Measurements from ENCODE around the gene CCK.

The CCK gene

GRCh38 chr3:42267878-42268277 is 1.9 kb upstream of the CCK start:
- no peak for DNase-seq (ENCODE audit: low spot score)

GRCh38 chr3:42265059-42265991 is 660 bp downstream of the CCK start:
- DNase-seq (ENCODE audit: low spot score): no peak

DNA sequence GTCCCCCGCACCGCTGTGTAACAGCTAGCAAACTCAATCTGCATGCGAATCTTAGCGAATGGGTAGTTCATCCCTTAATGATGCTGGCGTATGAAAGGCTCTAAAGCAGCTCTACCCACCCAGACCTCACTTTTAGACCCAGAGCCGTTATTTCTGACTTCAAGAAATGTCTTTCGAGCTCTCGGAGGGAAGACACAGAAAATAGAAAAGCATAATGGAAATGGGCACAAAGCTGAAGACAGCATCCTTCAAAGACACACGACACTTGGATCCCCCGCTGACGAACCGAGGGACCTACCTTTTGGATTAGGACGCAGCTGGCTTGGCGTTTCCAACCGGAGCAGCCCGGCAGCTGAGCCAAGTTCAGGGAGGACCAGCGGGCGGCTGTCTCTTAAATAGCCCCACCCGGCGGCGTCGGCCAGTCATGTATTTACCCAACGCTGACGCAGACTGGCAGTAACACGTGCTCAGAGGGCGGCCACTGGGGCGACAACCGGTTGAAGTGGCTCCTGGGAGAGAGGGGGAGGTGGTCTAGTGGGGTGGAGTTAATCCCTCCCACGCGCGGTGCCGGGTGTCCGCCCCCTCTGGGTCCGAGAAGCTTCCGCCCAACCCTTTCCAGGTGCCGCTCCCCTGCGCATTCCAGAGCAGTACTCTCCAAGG is 1.5 kb downstream of the CCK start:
- DNase-seq (ENCODE audit: low spot score): no peak

DNA sequence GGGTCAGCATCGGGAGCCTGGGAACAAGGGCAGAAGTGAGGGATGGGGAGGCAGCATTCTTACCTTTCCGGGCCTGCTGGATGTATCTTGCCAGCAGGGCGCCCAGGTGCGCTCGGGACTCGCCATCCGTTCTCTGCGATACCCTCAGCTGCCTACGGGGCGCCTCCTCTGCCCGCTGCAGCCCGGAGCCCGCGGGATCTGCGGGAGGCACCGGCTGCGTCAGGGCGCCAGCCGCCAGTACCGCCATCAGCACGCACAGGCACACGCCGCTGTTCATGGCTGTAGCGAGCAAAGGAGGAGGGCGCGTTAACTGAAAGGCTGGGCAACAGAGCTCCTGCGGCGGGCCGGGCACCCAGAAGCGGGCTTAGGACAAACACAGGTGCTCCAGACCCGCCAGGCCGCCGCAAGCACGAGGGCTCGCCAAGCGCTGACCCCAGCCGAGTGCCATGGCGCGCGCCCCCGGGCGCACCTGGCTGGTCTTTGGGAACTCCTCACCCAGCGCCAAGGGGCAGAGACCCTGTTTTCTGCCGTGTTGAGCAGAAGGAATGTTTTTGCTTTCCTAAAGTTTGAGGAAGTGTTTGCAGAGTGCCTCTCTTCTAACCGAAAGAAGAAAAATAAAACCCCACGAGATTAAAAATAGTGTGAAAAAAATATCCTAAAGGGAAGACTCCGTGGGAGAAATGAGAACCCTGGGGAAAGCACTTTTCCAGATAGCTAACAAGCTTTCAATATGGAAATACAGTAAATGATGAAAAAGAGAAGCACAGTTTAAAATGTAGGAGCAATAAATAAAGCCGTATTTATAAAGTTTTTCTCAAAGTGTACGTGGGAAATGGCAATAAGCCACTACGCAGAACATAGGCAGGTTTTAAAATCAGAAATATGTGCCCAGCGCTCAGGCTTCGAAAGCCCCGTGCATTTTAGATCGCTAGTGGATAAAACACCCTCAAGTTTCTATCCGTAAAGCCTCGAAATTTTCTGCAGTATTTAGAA is 2.3 kb downstream of the CCK start:
- DNase-seq (ENCODE audit: low spot score): no peak

DNA sequence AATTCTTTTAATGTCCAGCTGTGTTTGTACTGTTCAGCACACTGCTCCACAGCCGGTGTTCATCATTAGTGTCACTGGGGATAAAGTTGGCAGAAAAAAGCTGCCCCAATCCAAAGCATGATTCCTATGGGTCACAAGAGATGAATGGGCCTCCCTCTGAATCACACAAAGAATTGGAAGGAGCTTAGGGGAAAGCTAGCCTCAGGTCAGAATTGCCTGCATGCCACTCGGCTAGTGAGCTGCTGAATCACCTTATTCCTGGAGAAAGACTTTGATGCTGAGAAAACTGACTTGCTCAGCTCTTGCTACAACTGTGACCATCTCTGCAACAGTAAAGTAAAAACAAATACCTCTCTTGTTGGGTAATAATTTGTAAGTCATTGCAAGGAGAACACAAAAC is 3.5 kb downstream of the CCK start:
- DNase-seq (ENCODE audit: low spot score): no peak

DNA sequence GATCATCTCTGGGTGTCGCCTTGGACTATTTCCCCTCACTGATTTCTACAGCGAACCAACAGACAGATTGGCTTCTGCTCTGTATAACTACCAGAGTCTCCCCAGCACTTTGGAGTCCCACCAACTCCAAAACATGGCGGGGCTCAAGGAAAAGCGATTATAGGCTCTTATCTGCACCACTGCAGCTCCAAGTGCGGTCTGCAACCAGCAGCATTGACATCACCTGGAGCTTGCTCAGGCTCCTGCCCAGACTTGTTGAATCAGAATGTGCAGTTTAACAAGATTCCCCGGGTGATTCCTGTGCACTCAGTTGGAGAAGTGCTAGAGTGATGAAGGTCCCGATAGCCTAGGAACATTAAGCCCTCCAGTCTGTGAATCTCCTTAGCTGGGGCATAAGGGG is 9.0 kb downstream of the CCK start:
- no peak for DNase-seq (ENCODE audit: low spot score)

DNA sequence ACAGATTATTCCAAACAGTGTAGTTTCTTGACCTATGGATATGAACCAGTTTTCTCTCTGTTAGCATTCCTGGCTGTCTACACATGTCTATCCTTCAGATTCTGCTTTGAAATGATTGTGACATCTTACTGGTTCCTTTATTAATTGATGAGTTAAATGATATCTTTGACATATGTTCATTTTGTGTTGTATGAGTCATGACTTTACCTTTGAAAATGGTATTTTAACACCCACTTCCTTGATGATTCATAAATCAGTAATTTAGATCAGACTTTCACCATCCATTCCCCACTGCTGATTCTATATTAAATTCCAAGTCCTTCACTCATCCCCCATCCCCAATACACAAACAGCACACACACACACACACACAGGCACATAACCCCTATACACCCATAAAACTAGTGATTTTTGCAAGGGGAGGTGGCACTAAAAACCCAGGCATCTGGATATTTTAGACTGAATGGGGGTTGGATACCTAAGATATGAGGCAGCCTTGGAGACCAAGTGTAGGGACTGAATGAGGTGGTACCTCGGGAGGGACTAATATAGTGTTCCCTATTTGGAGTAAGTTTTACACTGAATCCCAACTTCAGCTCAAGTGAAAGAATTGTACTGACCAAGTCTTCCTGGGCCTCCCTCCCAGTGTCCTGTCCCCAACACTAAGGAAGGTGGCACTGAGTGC is 9.7 kb downstream of the CCK start:
- peak; percentile 68 for DNase-seq (ENCODE audit: low spot score)

- peak; percentile 58 for DNase-seq (ENCODE audit: low spot score)
Measured at GRCh38 chr3:42254566-42254965, 11.4 kb downstream of the CCK start.

GRCh38 chr3:42250761-42251160 is 15.2 kb downstream of the CCK start:
- DNase-seq (ENCODE audit: low spot score): no peak

DNA sequence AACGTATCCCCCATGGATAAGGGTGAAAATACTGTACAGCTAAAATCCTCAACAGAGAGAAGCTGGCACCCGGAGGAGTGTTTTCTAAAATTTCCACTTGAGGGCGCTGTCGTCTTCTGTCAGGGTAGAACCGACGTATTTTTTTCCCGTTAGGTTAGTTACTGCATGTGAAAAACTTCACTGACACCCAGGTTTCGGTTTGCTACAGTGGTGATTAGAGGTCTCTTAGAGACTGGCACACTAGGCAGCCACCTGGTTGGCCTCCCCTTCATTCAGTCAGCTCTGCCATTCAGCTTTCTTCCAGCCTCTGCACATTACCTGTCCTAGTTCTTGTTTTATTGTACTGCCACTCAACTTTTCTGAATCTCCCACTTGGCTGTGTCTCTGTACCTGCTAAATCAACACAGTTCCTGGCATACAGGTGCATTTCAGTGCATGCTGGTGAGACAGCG is 18.4 kb downstream of the CCK start:
- DNase-seq (ENCODE audit: low spot score): peak; percentile 75

DNA sequence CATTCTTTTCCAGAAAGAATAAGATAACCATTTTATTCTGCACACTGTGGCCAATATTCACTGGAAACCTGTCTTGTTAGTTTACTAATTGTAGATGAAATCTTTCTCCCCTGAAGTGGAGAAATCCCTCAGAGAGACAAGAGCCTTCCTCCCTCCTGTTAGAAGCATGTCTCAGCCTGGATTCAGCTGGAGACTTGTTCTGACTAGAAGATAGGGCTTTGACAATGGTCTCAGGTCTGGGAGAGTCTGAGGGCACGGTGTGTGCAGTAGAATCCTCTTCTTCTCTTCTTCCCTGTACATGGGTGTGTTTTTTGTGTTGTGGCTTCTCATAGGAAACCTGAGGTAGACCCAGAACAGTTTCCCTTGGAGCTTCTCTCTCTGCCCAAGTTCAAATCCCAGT is 19.9 kb downstream of the CCK start:
- DNase-seq (ENCODE audit: low spot score): no peak

- no peak for DNase-seq (ENCODE audit: low spot score)
Measured at GRCh38 chr3:42236611-42237010, 29.4 kb downstream of the CCK start.

- no peak for DNase-seq (ENCODE audit: low spot score)
Measured at GRCh38 chr3:42235532-42235931, 30.5 kb downstream of the CCK start.

DNA sequence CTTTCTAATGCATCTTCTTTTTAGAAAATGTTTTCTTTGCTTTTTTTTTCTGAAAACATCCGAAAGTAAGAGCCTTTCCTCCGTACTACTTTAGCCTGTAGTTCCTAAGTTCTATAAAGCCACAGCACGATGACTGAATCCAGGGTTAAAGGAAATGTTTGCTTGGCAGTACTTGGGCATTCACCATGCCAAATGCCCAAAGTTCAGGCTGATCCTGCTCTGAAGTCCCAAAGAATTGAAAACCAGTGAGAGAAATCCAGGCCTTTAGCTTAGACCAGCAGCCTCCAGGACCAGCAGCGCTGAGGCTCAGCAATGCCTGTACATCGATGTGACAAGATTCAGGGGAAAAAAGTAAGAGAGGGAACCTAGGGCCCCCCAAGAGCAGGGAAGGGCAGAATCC is 35.1 kb downstream of the CCK start:
- no peak for DNase-seq (ENCODE audit: low spot score)

GRCh38 chr3:42229942-42230688 is 35.9 kb downstream of the CCK start:
- peak; percentile 49 for DNase-seq (ENCODE audit: low spot score)

DNA sequence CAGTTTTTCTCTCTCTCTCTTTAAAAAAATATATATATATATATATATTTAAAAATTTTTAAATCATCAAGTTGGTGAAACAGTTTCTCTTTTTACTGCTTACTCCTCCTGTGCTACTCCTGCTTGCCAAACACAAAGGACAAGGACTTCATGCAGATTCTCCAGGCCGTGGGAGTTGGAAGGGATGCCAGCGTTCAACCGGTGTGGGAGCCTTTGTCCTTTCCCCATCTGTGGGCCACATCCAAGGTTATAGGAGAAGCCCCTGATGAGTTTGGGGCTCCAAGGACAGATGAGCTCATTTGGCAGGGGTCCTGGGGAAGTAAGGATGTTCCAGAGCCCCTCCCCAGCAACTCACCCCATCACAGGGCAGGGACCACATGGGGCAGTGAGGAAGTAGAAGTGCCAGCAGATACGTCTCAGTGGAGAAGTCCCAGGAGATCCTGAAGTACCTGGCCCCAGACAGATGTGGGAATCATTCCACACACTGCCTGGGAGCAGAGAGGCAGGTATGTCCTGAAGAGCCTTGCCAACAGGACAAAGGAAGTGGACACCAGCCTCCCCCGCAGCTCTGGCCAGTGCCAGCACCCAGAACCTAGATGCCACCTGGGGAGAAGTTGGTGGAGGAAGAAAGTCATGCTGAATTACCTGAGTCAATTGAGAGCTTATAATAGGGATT is 36.6 kb downstream of the CCK start:
- no peak for DNase-seq (ENCODE audit: low spot score)

DNA sequence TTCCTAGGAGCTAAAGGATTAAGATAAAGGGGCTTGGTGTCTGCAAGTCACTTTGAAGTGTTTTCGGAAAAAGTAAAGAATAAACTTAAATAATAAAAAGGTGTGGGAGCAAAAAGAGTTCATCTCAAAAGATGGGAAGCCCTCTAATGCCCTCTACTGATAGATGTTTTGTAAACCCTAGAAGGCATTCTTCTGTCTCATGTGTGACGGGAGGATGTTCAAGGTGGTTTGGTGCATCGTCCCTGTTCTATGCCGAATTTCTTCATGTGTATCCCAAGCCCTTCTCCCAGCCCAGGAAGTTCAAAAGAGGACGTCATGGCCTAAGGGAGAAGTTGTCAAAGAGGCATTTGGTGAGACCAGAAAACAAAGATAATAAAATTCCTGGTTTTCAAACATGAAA is 37.2 kb downstream of the CCK start:
- peak; percentile 26 for DNase-seq (ENCODE audit: low spot score)

- DNase-seq (ENCODE audit: low spot score): no peak
Measured at GRCh38 chr3:42226470-42227425, 39.2 kb downstream of the CCK start.

Measured in LoVo (cell line).